GM10847 (cell line): ENCODE results near the gene NDUFS4.

Experiments used
- POLR2A ChIP-seq: IDR thresholded peaks from 2 replicates; pipeline ENCODE4 v1.6.1; 2011; ENCODE audit not compliant: insufficient read length; ENCODE audit errors: extremely low read depth

The NDUFS4 gene

GRCh38 chr5:53560028-53560427 is 411 bp upstream of the NDUFS4 start:
- no peak for TF ChIP-seq POLR2A

- TF ChIP-seq POLR2A = no peak
Observed at GRCh38 chr5:53568401-53568800, 8.0 kb downstream of the NDUFS4 start.

GRCh38 chr5:53568871-53569270 is 8.4 kb downstream of the NDUFS4 start:
- TF ChIP-seq POLR2A = no peak

- no peak for TF ChIP-seq POLR2A
Observed at GRCh38 chr5:53569453-53569852, 9.0 kb downstream of the NDUFS4 start.

- TF ChIP-seq POLR2A = no peak
Observed at GRCh38 chr5:53571403-53571802, 11.0 kb downstream of the NDUFS4 start.

GRCh38 chr5:53575101-53575500 is 14.7 kb downstream of the NDUFS4 start:
- no peak for TF ChIP-seq POLR2A

- no peak for TF ChIP-seq POLR2A
Observed at GRCh38 chr5:53575831-53576230, 15.4 kb downstream of the NDUFS4 start.

- TF ChIP-seq POLR2A = no peak
Observed at GRCh38 chr5:53576674-53577073, 16.2 kb downstream of the NDUFS4 start.

- TF ChIP-seq POLR2A = no peak
Observed at GRCh38 chr5:53578854-53579253, 18.4 kb downstream of the NDUFS4 start.

- TF ChIP-seq POLR2A = no peak
Observed at GRCh38 chr5:53580547-53580946, 20.1 kb downstream of the NDUFS4 start.

GRCh38 chr5:53582225-53582624 is 21.8 kb downstream of the NDUFS4 start:
- TF ChIP-seq POLR2A = no peak

- no peak for TF ChIP-seq POLR2A
Observed at GRCh38 chr5:53590759-53591158, 30.3 kb downstream of the NDUFS4 start.

- no peak for TF ChIP-seq POLR2A
Observed at GRCh38 chr5:53594419-53594818, 34.0 kb downstream of the NDUFS4 start.

- no peak for TF ChIP-seq POLR2A
Observed at GRCh38 chr5:53597894-53598293, 37.5 kb downstream of the NDUFS4 start.

- TF ChIP-seq POLR2A = no peak
Observed at GRCh38 chr5:53601570-53601969, 41.1 kb downstream of the NDUFS4 start.

- TF ChIP-seq POLR2A = no peak
Observed at GRCh38 chr5:53603009-53603687, 42.7 kb downstream of the NDUFS4 start.

GRCh38 chr5:53604309-53604708 is 43.9 kb downstream of the NDUFS4 start:
- TF ChIP-seq POLR2A = no peak

GRCh38 chr5:53607886-53608285 is 47.4 kb downstream of the NDUFS4 start:
- no peak for TF ChIP-seq POLR2A

GRCh38 chr5:53613061-53613460 is 52.6 kb downstream of the NDUFS4 start:
- TF ChIP-seq POLR2A = no peak
